DND-41 (cell line): Measurements from ENCODE around the gene ARHGAP26.
A peak's percentile ranks its signal among the peaks of the same experiment; 100 is the strongest.

Source experiments
- EZH2 ChIP-seq: IDR thresholded peaks from 3 replicates; pipeline ENCODE4 v1.6.1; 2012; ENCODE audit warnings: borderline replicate concordance, low read depth, mild to moderate bottlenecking, moderate library complexity, low read length, inconsistent platforms; ENCODE audit not compliant: severe bottlenecking
- TF ChIP-seq, protein P1 (sequence below): IDR thresholded peaks from 2 replicates; pipeline ENCODE4 v1.5.1; 2012; ENCODE audit warnings: borderline replicate concordance, low read length, moderate library complexity, mild to moderate bottlenecking; ENCODE audit not compliant: poor library complexity, severe bottlenecking; ENCODE audit errors: extremely low read depth

- TF ChIP-seq EZH2, result no peak
- TF ChIP-seq, protein P1, sequence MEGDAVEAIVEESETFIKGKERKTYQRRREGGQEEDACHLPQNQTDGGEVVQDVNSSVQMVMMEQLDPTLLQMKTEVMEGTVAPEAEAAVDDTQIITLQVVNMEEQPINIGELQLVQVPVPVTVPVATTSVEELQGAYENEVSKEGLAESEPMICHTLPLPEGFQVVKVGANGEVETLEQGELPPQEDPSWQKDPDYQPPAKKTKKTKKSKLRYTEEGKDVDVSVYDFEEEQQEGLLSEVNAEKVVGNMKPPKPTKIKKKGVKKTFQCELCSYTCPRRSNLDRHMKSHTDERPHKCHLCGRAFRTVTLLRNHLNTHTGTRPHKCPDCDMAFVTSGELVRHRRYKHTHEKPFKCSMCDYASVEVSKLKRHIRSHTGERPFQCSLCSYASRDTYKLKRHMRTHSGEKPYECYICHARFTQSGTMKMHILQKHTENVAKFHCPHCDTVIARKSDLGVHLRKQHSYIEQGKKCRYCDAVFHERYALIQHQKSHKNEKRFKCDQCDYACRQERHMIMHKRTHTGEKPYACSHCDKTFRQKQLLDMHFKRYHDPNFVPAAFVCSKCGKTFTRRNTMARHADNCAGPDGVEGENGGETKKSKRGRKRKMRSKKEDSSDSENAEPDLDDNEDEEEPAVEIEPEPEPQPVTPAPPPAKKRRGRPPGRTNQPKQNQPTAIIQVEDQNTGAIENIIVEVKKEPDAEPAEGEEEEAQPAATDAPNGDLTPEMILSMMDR, result peak; percentile 55
These were observed 336.0 kb downstream of the ARHGAP26 start for GRCh38 chr5:143106174-143106573.
